ENCODE data around the gene DSTYK.

The DSTYK gene

DNA sequence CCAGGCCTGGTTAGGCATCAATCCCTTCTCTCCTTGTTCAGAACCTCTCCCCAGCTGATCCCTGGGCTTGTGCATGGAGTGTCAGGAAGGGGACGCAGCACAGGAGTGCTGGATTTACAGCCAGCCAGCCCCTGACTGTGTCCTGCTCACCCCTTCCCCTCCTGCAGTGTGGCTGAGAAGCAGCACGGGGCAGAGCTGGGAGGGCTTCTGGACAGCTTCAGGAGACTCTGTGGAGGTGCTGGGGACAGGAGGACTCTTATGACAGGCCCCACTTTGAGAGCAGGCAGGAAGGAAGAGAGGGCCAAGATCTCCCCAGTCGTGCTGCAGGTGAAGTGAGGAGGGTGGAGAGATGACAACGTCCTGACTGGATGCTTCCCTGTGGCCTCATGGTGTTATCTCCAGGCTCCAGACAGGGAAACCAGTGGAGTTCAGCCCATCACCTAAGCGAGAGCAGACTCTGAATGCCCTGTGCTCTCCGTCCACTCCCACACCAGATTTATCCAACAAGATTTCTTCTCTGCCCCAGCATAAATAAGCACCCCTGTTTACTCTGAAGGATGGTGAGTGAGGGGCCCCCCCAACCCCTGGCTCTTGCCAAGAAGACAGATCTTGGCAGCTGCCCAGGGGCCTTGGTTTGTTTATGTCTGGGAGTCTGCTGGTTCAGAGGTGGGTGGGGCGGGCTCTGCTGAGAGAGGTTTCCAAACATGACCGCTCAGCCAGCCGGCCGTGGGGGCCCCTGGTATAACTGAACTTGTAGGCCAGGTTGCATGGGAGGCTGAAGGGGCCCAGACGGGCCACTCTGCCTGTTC, 37.5 kb upstream of the DSTYK start:
- ChIA-PET CTCF (interaction anchor here (25.0 to 42.6 kb wide), 3 partner anchors 3 to 71 kb away, joined by 743 to 1591 read pairs (median 743); partner anchors contain the start of genes NUAK2 and TMCC2), POLR2A (no interaction called here)
- DNase-seq (ENCODE audit: extremely low spot score): no peak
- TF ChIP-seq, protein P1, sequence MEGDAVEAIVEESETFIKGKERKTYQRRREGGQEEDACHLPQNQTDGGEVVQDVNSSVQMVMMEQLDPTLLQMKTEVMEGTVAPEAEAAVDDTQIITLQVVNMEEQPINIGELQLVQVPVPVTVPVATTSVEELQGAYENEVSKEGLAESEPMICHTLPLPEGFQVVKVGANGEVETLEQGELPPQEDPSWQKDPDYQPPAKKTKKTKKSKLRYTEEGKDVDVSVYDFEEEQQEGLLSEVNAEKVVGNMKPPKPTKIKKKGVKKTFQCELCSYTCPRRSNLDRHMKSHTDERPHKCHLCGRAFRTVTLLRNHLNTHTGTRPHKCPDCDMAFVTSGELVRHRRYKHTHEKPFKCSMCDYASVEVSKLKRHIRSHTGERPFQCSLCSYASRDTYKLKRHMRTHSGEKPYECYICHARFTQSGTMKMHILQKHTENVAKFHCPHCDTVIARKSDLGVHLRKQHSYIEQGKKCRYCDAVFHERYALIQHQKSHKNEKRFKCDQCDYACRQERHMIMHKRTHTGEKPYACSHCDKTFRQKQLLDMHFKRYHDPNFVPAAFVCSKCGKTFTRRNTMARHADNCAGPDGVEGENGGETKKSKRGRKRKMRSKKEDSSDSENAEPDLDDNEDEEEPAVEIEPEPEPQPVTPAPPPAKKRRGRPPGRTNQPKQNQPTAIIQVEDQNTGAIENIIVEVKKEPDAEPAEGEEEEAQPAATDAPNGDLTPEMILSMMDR (IDR thresholded peaks at IDR 0.05; ENCODE audit: control extremely low read depth, extremely low read depth, low read depth, missing control alignments): no peak

DNA sequence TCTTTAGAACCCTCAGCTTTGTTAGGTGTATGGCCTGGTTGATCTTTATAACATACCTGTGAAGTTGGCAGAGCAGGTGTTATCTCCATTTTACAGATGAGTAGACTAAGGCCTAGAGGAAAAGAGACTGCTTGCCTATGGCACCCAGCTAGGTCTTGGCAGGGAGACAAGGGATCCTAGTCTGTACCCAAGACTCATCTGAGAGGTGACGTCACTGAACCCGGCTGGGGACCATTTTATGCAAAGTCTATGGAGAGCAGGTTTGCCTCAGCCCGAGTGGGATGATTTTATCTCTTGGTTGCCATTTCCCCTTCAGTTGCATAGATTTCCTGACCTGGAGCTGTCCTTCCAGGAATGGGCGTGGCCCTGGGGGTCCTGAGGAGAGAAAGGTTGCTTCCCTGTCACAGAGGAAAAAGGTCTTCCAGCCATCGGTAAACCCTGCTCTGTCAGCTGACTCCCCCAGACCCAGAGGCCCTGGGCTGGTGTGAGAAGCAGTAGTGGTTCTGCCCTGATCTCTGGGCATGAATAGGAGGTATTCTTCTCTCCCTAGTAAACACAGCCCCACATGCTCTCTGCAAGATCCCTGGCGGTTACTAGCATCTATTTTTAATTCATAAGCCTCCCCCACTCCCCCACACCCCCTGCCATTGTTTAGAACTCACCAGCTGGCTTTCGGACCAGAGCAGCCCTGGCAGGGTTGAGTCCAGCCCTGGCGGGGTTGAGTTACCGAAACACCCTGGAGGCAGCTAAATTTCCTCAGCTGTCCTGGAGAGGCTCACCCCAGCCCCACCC, 35.8 kb upstream of the DSTYK start:
- TF ChIP-seq, protein P1 (IDR thresholded peaks at IDR 0.05; ENCODE audit: control extremely low read depth, extremely low read depth, low read depth, missing control alignments): no peak
- ChIA-PET POLR2A (no interaction called here), CTCF (interaction anchor here (0.9 to 30.5 kb wide), 9 partner anchors 5 to 272 kb away, joined by 3 to 743 read pairs (median 4); partner anchors contain the start of gene TMCC2)
- no peak for DNase-seq (ENCODE audit: extremely low spot score)

DNA sequence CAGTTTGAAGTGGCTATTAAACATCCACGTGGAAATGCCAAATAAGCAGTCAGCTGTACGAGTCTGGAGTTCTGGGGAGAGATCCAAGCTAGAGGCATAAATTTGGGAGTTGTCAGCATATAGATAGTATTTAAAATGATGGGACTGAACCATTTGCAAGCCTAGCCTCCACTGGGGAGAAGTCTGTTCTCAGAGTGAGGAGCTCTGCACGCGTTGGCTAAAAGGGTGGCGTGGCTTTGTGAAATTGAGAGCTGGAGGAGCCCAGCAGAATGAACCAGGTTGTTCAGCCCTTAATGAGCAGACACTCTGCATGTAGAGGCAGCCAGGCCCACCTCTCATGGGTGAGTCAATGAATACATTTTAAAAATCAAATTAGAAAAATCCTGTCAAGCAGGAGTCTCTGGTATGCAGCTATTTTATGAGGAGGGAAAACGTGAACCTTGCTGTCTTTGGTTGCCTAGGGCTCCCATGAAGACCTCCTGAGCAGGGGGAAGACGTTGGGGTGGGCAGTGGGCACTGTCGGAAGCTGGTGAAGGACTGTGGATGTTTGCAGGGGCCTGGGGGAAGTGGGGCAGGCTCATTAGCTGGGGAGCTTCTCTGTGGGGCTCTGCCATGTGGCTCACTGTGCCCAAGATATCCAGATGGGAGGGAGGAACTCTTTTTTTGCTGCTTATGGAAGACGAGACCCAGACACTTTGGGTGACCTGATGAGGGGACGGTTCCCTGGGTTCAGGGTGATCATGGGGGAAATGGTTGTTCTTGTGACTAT, 35.0 kb upstream of the DSTYK start:
- CTCF ChIA-PET: interaction anchor here (0.8 to 30.5 kb wide), 8 partner anchors 6 to 271 kb away, joined by 3 to 743 read pairs (median 4); partner anchors contain the start of gene TMCC2
- POLR2A ChIA-PET: no interaction called here

DNA sequence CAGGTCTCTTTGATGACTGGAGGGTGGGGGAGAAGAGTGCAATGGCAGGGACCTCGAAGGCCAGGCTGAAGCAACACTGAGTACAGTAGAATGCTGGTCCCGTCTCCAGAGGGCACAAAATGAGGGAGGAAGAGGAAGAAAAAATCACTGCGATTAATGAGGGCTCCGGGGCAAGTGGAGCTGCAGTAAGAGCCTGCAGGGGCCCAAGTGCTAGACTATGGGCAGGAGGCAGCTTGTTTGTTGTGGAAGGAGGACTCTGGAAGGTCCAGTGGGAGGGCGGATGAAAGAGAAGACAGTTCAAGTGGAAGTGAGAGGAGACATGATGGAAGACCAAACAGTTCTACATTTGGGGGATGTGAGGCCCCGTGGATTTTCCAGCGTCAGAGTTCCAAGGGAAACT, 33.6 kb upstream of the DSTYK start:
- ChIA-PET CTCF (interaction anchor here (1.1 to 30.5 kb wide), 3 partner anchors 7 to 28 kb away, joined by 4 to 743 read pairs (median 743); partner anchors contain the start of gene TMCC2), POLR2A (no interaction called here)
- TF ChIP-seq, protein P1 (IDR thresholded peaks at IDR 0.05; ENCODE audit: control extremely low read depth, extremely low read depth, low read depth, missing control alignments): no peak
- DNase-seq (ENCODE audit: extremely low spot score): no peak

More for the DNA sequence above, 35.0 kb upstream of the DSTYK start:
- no peak for DNase-seq (ENCODE audit: extremely low spot score)
- TF ChIP-seq, protein P1 (IDR thresholded peaks at IDR 0.05; ENCODE audit: control extremely low read depth, extremely low read depth, low read depth, missing control alignments): no peak

DNA sequence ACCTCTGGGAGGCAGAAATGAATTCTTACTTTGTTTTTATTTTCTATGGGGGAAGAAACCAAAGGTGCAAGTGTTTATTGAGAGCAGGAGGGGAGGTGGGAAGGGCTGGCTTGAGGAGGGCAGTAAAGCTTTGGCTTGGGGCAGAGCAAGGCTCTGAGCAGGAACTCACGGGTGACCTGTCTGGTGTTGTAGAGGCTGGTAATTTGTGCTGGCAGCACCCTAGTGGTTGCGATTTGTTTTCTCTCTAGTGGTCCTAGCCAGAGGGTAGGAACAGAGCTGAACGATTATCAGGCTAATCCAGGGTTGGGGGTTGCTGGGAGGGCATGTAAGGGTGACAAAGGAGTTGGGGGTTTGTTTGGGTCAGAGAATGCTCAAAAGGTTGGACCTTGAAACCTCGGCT, 32.9 kb upstream of the DSTYK start:
- no peak for DNase-seq (ENCODE audit: extremely low spot score)
- ChIA-PET CTCF (interaction anchor here (0.9 to 30.5 kb wide), 4 partner anchors 8 to 29 kb away, joined by 4 to 743 read pairs (median 374); partner anchors contain the start of gene TMCC2), POLR2A (no interaction called here)
- TF ChIP-seq, protein P1 (IDR thresholded peaks at IDR 0.05; ENCODE audit: control extremely low read depth, extremely low read depth, low read depth, missing control alignments): no peak

Data from GM10248 (cell line).